Right lobe of liver (tissue), 4 donors: Measurements from ENCODE around the gene HOMER2.

Experiments
- POLR2A ChIP-seq: fragments of 450-650 bp; IDR thresholded peaks from one replicate; pipeline ENCODE4 v1.6.1; 2017; ENCODE audit warnings: antibody characterized with exemption, mild to moderate bottlenecking
- TF ChIP-seq, protein P1 (sequence below), 4 donors: fragments of 200-600 bp in 3 of 4; fragments of 450-650 bp in 1 of 4; IDR thresholded peaks; one replicate each; pipeline versions ENCODE4 v1.5.1 to v1.8.0; 2016 to 2022; ENCODE audit warnings: antibody characterized with exemption in 4 of 4, mild to moderate bottlenecking in 2 of 4
- donor health status: DM: no; HTN: no; CAD: no.
- donor health status: DM: no; HTN: no; CAD: no.
- donor health status: DM: no; HTN: yes; CAD: no.

DNA sequence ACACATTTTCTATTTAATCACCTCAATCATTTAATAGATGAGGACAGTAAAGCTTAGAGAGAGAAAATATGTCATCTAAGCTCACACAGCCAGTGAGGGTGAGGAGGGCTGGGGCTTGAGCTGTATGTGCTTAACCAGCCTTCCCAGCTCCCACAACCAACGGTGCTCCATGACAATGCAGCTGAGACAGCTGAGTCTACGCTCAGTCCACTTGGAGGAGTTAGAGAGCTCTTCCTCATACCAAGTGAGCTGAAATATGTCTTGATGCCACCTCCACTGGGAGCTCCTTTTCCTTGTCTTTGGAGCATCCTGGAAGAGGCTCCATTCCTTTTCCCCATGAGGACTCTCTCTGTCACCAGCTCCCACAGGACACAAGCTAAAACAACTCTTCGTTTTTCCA, 9.3 kb downstream of the HOMER2 start:
- TF ChIP-seq, protein P1, sequence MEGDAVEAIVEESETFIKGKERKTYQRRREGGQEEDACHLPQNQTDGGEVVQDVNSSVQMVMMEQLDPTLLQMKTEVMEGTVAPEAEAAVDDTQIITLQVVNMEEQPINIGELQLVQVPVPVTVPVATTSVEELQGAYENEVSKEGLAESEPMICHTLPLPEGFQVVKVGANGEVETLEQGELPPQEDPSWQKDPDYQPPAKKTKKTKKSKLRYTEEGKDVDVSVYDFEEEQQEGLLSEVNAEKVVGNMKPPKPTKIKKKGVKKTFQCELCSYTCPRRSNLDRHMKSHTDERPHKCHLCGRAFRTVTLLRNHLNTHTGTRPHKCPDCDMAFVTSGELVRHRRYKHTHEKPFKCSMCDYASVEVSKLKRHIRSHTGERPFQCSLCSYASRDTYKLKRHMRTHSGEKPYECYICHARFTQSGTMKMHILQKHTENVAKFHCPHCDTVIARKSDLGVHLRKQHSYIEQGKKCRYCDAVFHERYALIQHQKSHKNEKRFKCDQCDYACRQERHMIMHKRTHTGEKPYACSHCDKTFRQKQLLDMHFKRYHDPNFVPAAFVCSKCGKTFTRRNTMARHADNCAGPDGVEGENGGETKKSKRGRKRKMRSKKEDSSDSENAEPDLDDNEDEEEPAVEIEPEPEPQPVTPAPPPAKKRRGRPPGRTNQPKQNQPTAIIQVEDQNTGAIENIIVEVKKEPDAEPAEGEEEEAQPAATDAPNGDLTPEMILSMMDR (IDR thresholded peaks at IDR 0.05): no peak
- TF ChIP-seq POLR2A: no peak
